Activated naive CD4-positive, alpha-beta T cell treated with anti-CD3 and anti-CD28 coated beads for 36 hours (primary cell): ENCODE results near the gene SCYGR1. TPM values are rescaled to one million over a fixed set of nuclear protein-coding genes. Genes with fewer than 3 reads are reported as not detected.
"Not testable (repeated sequence)": the region's sequence is repeated elsewhere in the genome, so short reads cannot be mapped to it uniquely, and the experiment has no call there.

Experiments
- CTCF ChIA-PET: fragments of 350-600 bp; sonication (Branson Sonifier 250); formaldehyde crosslinking; loops from one replicate; lab custom pipeline; 2021; ENCODE audit warnings: antibody characterized with exemption; lab: Charles Lee
- DNase-seq: peaks from one replicate; pipeline ENCODE4 v3.0.0-alpha.2; 2020
- H3K27ac Mint-ChIP-seq: one replicate; pipeline ENCODE4 v1.8.0; 2021; ENCODE audit warnings: mild to moderate bottlenecking, mixed read lengths
- H3K27me3 Mint-ChIP-seq: one replicate; pipeline ENCODE4 v1.8.0; 2021; ENCODE audit warnings: low read depth, mixed read lengths
- H3K36me3 Mint-ChIP-seq: one replicate; pipeline ENCODE4 v1.8.0; 2021; ENCODE audit warnings: low read depth, mixed read lengths
- H3K4me1 Mint-ChIP-seq: one replicate; pipeline ENCODE4 v1.8.0; 2021; ENCODE audit warnings: low read depth, mixed read lengths
- H3K4me3 Mint-ChIP-seq: one replicate; pipeline ENCODE4 v1.8.0; 2021; ENCODE audit warnings: mild to moderate bottlenecking, moderate library complexity, mixed read lengths
- H3K9me3 Mint-ChIP-seq: one replicate; pipeline ENCODE4 v1.8.0; 2021; ENCODE audit warnings: mixed read lengths
- intact Hi-C: fragments of 100-400 bp; cut with micrococcal nuclease; formaldehyde crosslinking; loops from one replicate; pipeline ENCODE4 v1.15.1; 2023
- total RNA-seq, 2 experiments: library from RNA; stranded (reverse); gene quantifications; one replicate each; pipeline ENCODE4 v1.2.3, GENCODE V29; 2021

Gene SCYGR1, protein sequence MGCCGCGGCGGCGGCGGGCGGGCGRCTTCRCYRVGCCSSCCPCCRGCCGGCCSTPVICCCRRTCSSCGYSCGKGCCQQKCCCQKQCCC
- not detected for total RNA-seq

DNA sequence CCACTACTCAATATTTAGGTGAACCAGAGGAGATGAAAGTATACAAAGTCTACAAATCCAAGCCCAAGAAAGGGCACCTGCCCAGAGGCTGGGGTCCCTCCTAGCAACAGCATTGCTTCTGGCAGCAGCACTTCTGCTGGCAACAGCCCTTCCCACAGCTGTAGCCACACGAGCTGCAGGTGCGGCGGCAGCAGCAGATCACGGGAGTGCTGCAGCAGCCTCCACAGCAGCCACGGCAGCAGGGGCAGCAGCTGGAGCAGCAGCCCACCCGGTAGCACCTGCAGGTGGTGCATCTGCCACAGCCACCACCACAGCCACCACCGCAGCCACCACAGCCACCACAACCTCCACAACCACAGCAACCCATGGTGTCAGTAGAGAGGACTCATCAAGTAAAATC is at the start of gene SCYGR1:
Gene SCYGR1 (minus strand): TSS at position 367 of the 400 bp plus-strand sequence. CDS start 0 bp downstream, at position 367.
- H3K36me3 Mint-ChIP-seq, intact Hi-C loops, CTCF ChIA-PET: not testable (repeated sequence)

DNA sequence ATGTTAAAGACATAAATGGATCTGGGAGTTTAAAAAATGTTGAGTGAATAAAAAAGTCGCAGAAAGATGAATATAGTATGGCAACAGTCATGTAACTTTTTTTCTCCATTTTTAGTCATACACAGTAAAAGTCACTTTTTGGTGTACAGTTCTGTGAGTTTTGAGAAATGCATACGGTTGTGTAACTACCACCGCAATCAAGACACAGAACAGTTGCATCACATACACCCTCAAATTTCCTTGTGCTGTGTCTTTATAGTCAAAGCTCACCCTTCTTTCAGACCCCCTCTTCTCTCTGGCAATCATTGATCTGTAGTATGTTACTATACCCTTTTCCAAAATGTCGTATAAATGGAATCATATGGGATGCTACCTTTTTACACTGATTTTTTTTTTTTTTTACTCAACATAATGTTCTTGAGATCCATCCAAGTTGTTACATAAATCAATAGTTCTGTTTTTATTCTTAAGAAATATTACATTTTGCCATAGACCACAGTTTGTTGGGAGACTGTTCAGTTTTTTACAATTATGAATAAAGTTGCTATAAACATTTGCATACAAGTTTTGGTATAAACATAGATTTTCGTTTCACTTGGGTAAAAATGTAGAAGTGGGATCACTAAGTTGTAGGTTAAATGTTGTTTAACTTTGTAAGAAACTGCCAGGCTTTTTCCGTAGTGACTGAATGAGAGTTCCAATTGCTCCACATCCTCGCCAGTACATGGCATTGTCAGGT is 48.9 kb upstream of the SCYGR1 start:
- no peak for DNase-seq
- H3K27me3 Mint-ChIP-seq = no peaks in the 10 kb centered on the region
- H3K27ac Mint-ChIP-seq = no peak overlapping the region
- intact Hi-C loops = no loop called here
- H3K4me1 Mint-ChIP-seq = no peaks in the 10 kb centered on the region
- H3K9me3 Mint-ChIP-seq = peaks cover 16% of the 10 kb centered on the region
- H3K4me3 Mint-ChIP-seq = no peak overlapping the region
- CTCF ChIA-PET = no interaction called here
- peaks cover 10% of the 10 kb centered on the region for H3K36me3 Mint-ChIP-seq

More for the DNA sequence above, at the start of gene SCYGR1:
- not testable (repeated sequence) for H3K9me3 Mint-ChIP-seq, H3K27ac Mint-ChIP-seq, H3K27me3 Mint-ChIP-seq, H3K4me3 Mint-ChIP-seq, DNase-seq
- peaks cover 30% of the 10 kb centered on the region for H3K4me1 Mint-ChIP-seq

DNA sequence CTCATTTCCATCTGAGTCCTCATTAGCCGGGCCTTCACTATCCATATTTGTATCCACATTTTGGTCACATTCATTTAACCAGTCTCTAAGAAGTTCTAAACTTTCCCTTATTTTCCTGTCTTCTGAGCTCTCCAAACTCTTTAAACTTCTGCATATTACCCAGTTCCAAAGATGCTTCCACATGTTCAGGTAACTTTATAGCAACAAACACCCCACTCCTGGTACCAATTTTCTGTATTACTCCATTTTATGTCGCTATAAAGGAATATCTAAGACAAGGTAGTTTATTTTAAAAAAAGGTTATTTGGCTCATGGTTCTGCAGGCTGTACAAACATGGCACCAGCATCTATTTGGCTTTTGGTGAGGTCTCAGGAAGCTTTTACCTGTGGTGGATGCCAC is 45.4 kb upstream of the SCYGR1 start:
- Mint-ChIP-seq H3K36me3 (peaks cover 10% of the 10 kb centered on the region), H3K27ac (no peak overlapping the region), H3K9me3 (peaks cover 20% of the 10 kb centered on the region), H3K4me3 (no peak overlapping the region), H3K4me1 (peaks cover 5% of the 10 kb centered on the region), H3K27me3 (peaks cover 2% of the 10 kb centered on the region)
- intact Hi-C loops = no loop called here
- CTCF ChIA-PET = interaction anchor here (1.4 kb wide), 1 partner anchor 27 kb away, joined by 5 read pairs; no protein-coding TSS in a partner anchor
- DNase-seq = no peak

DNA sequence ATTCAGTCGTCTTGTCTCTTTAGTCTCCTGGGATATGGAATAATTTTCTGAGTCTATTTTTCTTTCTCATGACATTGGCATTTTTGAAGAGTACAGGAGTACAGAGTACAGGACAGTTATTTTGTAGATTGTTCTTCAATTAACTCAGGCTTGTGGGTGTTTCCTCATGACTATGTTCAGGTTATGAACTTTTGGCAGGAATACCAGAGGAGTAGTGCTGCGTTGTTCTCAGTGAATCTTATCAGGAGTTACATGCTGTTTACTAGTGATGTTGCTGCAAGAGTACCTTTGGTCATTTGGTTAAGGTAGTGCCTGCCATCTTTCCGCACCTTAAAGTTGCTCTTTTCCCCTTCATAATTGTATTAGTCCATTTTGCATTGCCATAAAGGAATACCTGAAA is 42.9 kb upstream of the SCYGR1 start:
- Mint-ChIP-seq H3K4me3 (no peak overlapping the region), H3K27ac (no peak overlapping the region), H3K4me1 (peaks cover 5% of the 10 kb centered on the region), H3K36me3 (peaks cover 10% of the 10 kb centered on the region), H3K27me3 (peaks cover 2% of the 10 kb centered on the region), H3K9me3 (peaks cover 20% of the 10 kb centered on the region)
- CTCF ChIA-PET = no interaction called here
- DNase-seq = no peak
- intact Hi-C loops = loop anchor here (2.0 kb wide), 1 partner anchor 20 kb away; no protein-coding TSS in a partner anchor

DNA sequence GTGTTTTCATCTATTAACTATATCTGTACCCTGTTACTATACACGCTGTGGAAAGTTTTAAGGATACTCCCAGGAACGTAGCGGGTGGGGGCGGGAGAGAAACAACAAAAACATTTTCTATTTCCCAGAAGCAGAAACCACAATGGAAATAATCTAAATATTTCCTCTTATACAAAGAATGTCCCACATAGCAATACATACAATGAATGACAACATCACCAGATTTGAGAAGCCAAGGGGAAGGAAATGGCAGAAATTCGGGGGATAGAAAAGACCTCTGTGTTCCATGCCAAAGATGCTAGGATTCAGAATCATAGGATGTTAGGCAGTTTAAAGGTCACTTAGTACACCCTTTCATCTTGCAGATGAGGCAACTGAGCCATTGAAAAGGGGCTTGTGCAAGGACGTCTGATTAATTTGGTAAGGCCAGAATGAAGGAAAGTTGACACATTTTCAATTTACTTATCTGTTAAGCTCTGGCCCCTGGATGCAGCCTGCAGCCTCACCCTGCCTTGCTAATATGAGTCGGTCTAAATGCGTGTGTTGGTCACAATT is 41.1 kb upstream of the SCYGR1 start:
- DNase-seq = no peak
- Mint-ChIP-seq H3K4me3 (no peak overlapping the region), H3K36me3 (peaks cover 10% of the 10 kb centered on the region), H3K27me3 (peaks cover 2% of the 10 kb centered on the region), H3K9me3 (peaks cover 20% of the 10 kb centered on the region), H3K4me1 (peaks cover 5% of the 10 kb centered on the region), H3K27ac (no peak overlapping the region)
- intact Hi-C loops = no loop called here
- CTCF ChIA-PET = no interaction called here

DNA sequence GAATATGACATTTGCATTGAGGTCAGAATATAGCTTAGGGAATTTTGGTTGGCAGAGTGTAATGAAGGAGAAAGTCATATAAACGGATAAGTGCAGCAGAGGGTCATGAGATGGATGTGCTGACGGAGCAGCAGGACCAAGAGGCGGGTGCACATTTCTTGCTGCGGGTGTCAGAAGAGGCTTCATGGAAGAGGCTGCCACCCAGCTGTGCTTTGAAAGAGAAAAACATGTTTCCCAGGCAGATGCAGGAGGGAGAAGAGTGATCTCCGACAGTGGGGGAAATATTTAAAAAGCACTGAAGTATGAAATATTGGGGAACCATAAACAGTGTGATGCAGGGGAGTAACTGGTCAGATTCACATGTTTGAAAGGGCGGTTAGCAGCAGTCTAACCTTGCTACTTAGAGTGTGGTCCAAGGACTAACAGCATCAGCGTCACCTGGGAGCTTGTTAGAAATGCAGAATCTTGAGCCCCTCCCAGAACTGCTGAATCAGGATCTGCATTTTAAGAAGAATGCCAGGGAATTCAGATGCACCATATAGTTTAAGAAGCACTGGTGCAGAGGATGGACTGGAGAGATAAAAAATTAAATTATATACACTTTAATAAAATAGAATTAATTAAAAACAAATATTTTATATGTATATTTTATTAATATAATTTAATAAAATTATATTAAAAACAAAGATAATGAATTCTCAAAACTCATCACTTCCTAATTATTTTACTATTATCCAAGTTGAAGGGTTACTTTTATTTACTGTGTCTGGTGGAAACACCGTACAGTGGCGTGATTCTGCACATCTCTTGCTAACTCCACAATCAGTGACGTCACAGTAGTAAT is 36.1 kb upstream of the SCYGR1 start:
- Mint-ChIP-seq H3K9me3 (no peaks in the 10 kb centered on the region), H3K27ac (no peak overlapping the region), H3K36me3 (no peaks in the 10 kb centered on the region), H3K27me3 (no peaks in the 10 kb centered on the region), H3K4me1 (peaks cover 4% of the 10 kb centered on the region), H3K4me3 (no peak overlapping the region)
- intact Hi-C loops = no loop called here
- CTCF ChIA-PET = no interaction called here
- DNase-seq = no peak

DNA sequence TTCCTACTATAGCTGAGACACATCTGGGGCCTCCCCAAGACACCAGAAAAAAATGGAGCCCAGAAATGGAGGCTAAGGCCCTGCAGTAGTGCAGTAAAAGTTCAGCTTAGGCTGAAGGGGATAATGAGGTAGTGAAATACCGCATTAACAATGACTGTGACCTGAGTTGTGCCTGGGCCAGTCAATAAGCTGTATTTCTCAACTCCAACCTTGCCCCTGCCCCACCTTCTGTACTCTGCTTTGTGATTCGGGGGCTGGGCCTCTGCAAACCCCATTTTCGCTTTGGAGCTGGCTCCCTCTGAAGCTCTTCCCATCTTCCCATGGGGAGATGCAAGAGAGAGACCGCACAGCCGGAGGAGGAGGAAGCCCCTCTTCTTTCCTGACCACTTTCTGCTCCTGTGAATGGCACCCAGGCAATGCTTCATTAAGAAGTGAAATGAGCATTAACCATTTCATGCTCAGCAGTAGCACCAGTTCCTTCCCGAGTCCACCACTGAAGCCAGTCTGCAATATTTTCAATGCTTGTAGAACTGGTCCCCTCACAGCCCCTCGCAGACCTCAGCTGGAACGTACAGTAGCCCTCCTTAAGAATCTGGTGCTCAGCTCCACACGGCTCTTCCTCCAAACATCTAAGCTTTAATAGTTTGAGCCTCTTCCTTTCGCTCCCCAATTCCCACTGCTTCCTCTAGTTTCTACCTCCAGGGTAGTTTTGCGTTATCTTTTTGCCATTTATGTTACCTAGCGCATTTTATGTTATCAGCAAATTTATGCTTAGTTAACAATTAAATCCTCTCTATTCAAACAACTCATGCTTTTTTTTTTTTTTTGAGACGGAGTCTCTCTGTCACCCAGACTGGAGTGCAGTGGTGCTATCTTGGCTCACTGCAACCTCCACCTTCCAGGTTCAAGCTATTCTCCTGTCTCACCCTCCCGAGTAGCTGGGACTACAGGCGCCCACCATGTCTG is 32.6 kb upstream of the SCYGR1 start:
- H3K9me3 Mint-ChIP-seq = no peaks in the 10 kb centered on the region
- no peak overlapping the region for H3K27ac Mint-ChIP-seq
- H3K4me3 Mint-ChIP-seq = no peak overlapping the region
- CTCF ChIA-PET = no interaction called here
- peaks cover 11% of the 10 kb centered on the region for H3K4me1 Mint-ChIP-seq
- no peaks in the 10 kb centered on the region for H3K27me3 Mint-ChIP-seq
- no peak for DNase-seq
- no peaks in the 10 kb centered on the region for H3K36me3 Mint-ChIP-seq
- intact Hi-C loops = no loop called here

DNA sequence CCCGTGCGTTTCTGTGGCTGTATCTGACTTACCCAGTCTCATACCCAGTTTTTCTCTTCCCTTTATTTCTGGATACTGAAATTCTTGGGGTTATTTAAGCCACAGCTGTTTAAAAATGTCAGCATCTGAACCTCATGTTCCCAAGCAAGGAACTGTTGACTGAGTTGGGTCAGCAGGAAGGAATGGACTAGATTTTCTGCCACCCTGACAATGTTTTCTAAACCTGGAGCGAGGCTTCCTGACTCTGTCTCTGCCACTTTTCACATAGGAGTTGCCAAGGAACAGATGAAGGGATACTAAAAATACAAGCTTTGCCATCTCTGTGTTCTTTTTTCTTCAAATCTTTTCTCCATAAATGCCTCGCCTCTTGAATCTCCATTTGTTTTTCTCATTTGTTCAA is 29.0 kb upstream of the SCYGR1 start:
- Mint-ChIP-seq H3K9me3 (no peaks in the 10 kb centered on the region), H3K4me3 (no peak overlapping the region), H3K4me1 (peaks cover 39% of the 10 kb centered on the region), H3K36me3 (no peaks in the 10 kb centered on the region), H3K27ac (no peak overlapping the region), H3K27me3 (no peaks in the 10 kb centered on the region)
- CTCF ChIA-PET = no interaction called here
- DNase-seq = no peak
- intact Hi-C loops = no loop called here

DNA sequence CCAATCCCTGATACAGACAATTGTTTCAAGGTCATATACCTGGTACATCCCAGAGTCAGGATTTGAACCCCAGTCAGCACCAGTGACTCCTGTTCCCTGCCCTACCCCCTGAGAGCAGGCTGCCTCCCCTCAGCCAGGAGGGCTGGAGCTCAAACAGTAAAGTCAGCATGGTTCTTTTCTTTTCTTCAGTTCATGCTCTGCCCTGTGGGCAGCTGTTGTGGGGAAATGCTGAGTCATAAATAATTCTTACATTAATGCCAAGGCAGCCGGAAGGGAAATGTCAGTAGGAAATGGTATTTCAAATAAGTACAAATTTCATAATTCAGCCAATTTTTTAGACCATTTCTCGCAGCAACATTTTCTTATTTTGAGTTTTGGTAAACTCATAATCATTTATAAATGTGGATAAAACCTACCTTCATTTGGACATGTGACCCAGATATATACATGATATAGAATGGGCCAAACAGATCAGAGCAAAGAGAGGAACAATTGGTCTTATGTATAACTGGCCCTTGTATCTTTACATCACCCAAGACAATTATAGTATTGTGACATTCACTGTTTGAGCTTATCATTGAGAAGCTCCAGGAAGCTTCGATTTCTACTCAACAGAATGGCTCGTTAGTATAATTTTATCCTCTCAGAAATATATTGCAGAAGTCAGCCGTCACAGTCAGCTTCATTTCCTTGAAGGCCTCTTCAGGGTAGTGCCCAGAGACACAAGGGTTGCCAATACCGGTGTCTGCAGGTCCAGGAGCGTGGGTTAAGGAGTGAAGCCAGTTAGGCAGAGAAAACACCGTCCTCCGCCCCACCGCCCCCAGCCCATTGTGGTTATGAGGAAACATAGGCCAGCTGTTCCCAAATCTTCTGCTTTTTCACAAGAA is 28.0 kb upstream of the SCYGR1 start:
- Mint-ChIP-seq H3K4me1 (peaks cover 49% of the 10 kb centered on the region), H3K27me3 (no peaks in the 10 kb centered on the region), H3K36me3 (no peaks in the 10 kb centered on the region), H3K27ac (peak overlapping the region; percentile 76), H3K4me3 (no peak overlapping the region), H3K9me3 (no peaks in the 10 kb centered on the region)
- CTCF ChIA-PET = interaction anchor here (1.0 to 1.4 kb wide), 2 partner anchors 48 to 72 kb away, joined by 4 read pairs; no protein-coding TSS in a partner anchor
- intact Hi-C loops = no loop called here
- peak; percentile 18 for DNase-seq

DNA sequence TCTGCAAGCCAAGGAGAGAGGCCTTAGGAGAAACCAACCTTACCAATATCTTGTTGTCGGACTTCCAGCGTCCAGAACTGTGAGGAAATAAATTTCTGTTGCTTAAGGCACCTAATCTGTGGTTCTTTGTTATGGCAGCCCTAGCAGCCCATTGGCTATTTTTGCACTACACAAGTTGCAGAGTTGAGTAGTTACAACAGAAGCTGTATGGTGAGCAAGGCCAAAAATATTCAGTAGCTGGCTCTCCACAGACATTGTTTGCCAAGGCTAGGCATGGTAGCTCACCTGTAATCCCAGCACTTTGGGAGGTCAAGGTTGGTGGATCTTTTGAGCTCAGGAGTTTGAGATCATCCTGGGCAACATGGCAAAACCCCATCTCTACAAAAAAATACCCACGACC is 27.1 kb upstream of the SCYGR1 start:
- H3K4me3 Mint-ChIP-seq = no peak overlapping the region
- no peaks in the 10 kb centered on the region for H3K9me3 Mint-ChIP-seq
- no peak overlapping the region for H3K27ac Mint-ChIP-seq
- CTCF ChIA-PET = interaction anchor here (1.4 kb wide), 1 partner anchor 49 kb away, joined by 4 read pairs; no protein-coding TSS in a partner anchor
- intact Hi-C loops = loop anchor here (5.0 kb wide), 1 partner anchor 578 kb away; the partner anchor contains the start of gene RHBDD1
- no peak for DNase-seq
- H3K27me3 Mint-ChIP-seq = no peaks in the 10 kb centered on the region
- no peaks in the 10 kb centered on the region for H3K36me3 Mint-ChIP-seq
- H3K4me1 Mint-ChIP-seq = peaks cover 56% of the 10 kb centered on the region
